Right lobe of liver (tissue), 6 donors: Measurements from ENCODE around the gene HOXA4. TPM values are rescaled to one million over a fixed set of nuclear protein-coding genes. Genes with fewer than 3 reads are reported as not detected.

Experiments
- ATAC-seq, 4 donors: fragments of 200-7000 bp; cut with Tn5 transposase; one replicate each; pipeline ENCODE4 v1.9.1; 2020; ENCODE audit warnings: mild to moderate bottlenecking in 4 of 4, moderate library complexity in 4 of 4
- DNase-seq, 3 donors: peaks; one replicate each; pipeline ENCODE4 v3.0.0-alpha.2; 2020
- H3K27ac ChIP-seq, 3 donors: fragments of 200-600 bp; one replicate each; pipeline ENCODE4 v1.8.0; 2022
- H3K27me3 ChIP-seq, 2 donors: fragments of 200-600 bp; one replicate each; pipeline ENCODE4 v1.8.0; 2022
- H3K36me3 ChIP-seq, 4 donors: fragments of 200-600 bp; sonication (generic) in 1 of 4; one replicate each; pipeline versions ENCODE4 v1.5.1 to v1.8.0; 2017 to 2022; ENCODE audit warnings: control low read depth in 1 of 4
- H3K4me1 ChIP-seq, 4 donors: fragments of 200-600 bp; sonication (generic) in 1 of 4; one replicate each; pipeline versions ENCODE4 v1.5.1 to v1.8.0; 2017 to 2022; ENCODE audit warnings: control low read depth in 1 of 4
- H3K4me3 ChIP-seq, 3 donors: fragments of 200-600 bp; one replicate each; pipeline ENCODE4 v1.8.0; 2022
- H3K9me3 ChIP-seq, 4 donors: fragments of 200-600 bp; sonication (generic) in 1 of 4; one replicate each; pipeline versions ENCODE4 v1.5.1 to v1.8.0; 2017 to 2022; ENCODE audit warnings: control low read depth in 1 of 4
- CTCF ChIP-seq, 4 donors: fragments of 200-600 bp in 3 of 4; fragments of 450-650 bp in 1 of 4; IDR thresholded peaks; one replicate each; pipeline versions ENCODE4 v1.5.1 to v1.8.0; 2016 to 2022; ENCODE audit warnings: antibody characterized with exemption in 4 of 4, mild to moderate bottlenecking in 2 of 4
- POLR2A ChIP-seq: fragments of 450-650 bp; IDR thresholded peaks from one replicate; pipeline ENCODE4 v1.6.1; 2017; ENCODE audit warnings: antibody characterized with exemption, mild to moderate bottlenecking
- WGBS: methylation state at CpG from one replicate; pipeline ENCODE4 v1.1.6; 2018; ENCODE audit warnings: low coverage, low lambda C conversion rate; ENCODE audit not compliant: insufficient coverage; ENCODE audit errors: missing lambda C conversion rate; 5-methylcytosine and 5-hydroxymethylcytosine counted together
- intact Hi-C, 2 donors: fragments of 100-400 bp; cut with DNase I; formaldehyde crosslinking; loops; one replicate each; pipeline versions ENCODE4 v1.11.2 to v1.14.1; 2022
- total RNA-seq, 6 experiments: library from RNA; depleted of rRNA in 2 of 6; stranded (reverse); fragments of >200 nt in 2 of 6; fragmentation: NEBNext Ultra II Directional in 3 of 6; extraction: Animal tissue kit (Norgen Biotek cat#: 25700) in 3 of 6; gene quantifications; one replicate each; pipeline versions ENCODE4 v1.1.0 to v1.2.4, GENCODE V29; 2016 to 2023
- donor health status: DM: no; HTN: yes; CAD: no.
- donor health status: DM: no; HTN: no; CAD: no.
- donor health status: DM: no; HTN: no; CAD: no.
- donor health status: DM: no; HTN: yes; CAD: no.
- donor health status: DM: no; HTN: yes; CAD: no.

HOXA4 gene
- total RNA-seq, 6 experiments from 2014 or later = 0.55 to 1.6 (median 0.75) TPM; not detected in 1

- intact Hi-C loops = no loop called here
- ATAC-seq = peak in 1 of 4 donors; percentile 30
- no peaks in the 10 kb centered on the region for H3K36me3 ChIP-seq
- no peak overlapping the region for H3K4me3 ChIP-seq
- no peak for DNase-seq
- TF ChIP-seq CTCF (IDR thresholded peaks at IDR 0.05) (no peak), POLR2A (no peak)
- no peaks in the 10 kb centered on the region for H3K9me3 ChIP-seq
- peaks cover 7 to 30% of the 10 kb centered on the region in 2 donors for H3K27me3 ChIP-seq
- no peak overlapping the region for H3K27ac ChIP-seq
- 35% methylated on average over 27 of the region's 68 CpGs for WGBS
- H3K4me1 ChIP-seq = no peaks in the 10 kb centered on the region
Observed at GRCh38 chr7:27088002-27088922, 42.3 kb downstream of the HOXA4 start.

- no peak for TF ChIP-seq POLR2A
- no peak for TF ChIP-seq CTCF (IDR thresholded peaks at IDR 0.05)
- H3K9me3 ChIP-seq = no peaks in the 10 kb centered on the region
- WGBS = 64% methylated on average over 2 of the region's 2 CpGs
- intact Hi-C loops = no loop called here
- no peak overlapping the region for H3K4me3 ChIP-seq
- H3K27ac ChIP-seq = no peak overlapping the region
- DNase-seq (no peak), ATAC-seq (no peak)
- no peaks in the 10 kb centered on the region for H3K36me3 ChIP-seq
- H3K4me1 ChIP-seq = no peaks in the 10 kb centered on the region
- peaks cover 1 to 14% of the 10 kb centered on the region in 2 donors for H3K27me3 ChIP-seq
Observed at GRCh38 chr7:27083646-27084045, 46.9 kb downstream of the HOXA4 start.

- intact Hi-C loops = no loop called here
- Histone ChIP-seq H3K27ac (no peak overlapping the region), H3K4me1 (no peaks in the 10 kb centered on the region), H3K27me3 (peaks cover 0 to 5% of the 10 kb centered on the region in 2 donors), H3K4me3 (no peak overlapping the region), H3K9me3 (no peaks in the 10 kb centered on the region), H3K36me3 (no peaks in the 10 kb centered on the region)
- TF ChIP-seq CTCF (IDR thresholded peaks at IDR 0.05) = no peak
- TF ChIP-seq POLR2A = no peak
- ATAC-seq (no peak), DNase-seq (no peak)
- 57% methylated on average over 1 of the region's 1 CpG for WGBS
Observed at GRCh38 chr7:27082171-27082570, 48.4 kb downstream of the HOXA4 start.

GRCh38 chr7:27080844-27081436 is 49.6 kb downstream of the HOXA4 start:
- DNase-seq (no peak), ATAC-seq (no peak)
- WGBS = 57% methylated on average over 3 of the region's 4 CpGs
- no peaks in the 10 kb centered on the region for H3K4me1 ChIP-seq
- intact Hi-C loops = no loop called here
- no peak overlapping the region for H3K4me3 ChIP-seq
- H3K27me3 ChIP-seq = no peaks in the 10 kb centered on the region
- no peaks in the 10 kb centered on the region for H3K9me3 ChIP-seq
- TF ChIP-seq CTCF (IDR thresholded peaks at IDR 0.05) (no peak), POLR2A (no peak)
- H3K27ac ChIP-seq = no peak overlapping the region
- H3K36me3 ChIP-seq = no peaks in the 10 kb centered on the region
